ENCODE measurements around the gene CCDC170.
A peak's percentile ranks its signal among the peaks of the same experiment; 100 is the strongest.
"Not testable (repeated sequence)": the region's sequence is repeated elsewhere in the genome, so short reads cannot be mapped to it uniquely, and the experiment has no call there.

The CCDC170 gene

DNA sequence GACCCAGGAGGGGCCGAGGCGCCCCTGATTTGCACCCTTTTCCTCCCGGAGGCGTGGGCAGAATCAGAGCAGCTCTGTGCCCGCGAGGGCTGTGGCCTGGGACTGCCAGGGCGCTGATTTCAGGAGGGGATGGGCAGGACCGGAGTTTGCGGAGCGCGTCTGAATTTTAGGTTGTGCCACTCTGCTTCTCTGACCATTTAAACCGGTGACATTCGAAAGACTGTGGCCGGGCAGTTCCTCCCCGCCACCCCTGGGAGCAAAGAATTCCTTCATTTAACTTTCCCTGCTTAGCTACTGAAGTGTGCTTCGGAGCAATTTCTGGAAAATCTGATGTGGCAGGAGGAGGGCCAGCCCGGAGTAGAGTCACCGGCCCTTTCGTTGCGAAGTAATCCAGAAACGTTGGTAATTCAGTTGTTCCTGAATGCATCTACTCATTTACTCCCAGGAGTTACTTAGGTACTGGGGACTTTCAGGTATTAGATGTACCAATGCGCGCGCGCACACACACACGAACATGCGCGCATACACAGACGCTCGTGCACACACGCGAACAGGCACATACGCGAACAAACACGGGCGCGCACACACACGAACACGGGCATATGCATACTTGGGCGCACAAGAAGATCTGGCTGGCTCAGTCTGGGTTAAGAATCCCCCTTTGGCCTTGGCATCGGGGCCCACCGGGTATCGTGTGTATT lies 568 bp downstream of the CCDC170 start:
- peak; percentile 60 for DNase-seq (ENCODE audit: low spot score)

DNA sequence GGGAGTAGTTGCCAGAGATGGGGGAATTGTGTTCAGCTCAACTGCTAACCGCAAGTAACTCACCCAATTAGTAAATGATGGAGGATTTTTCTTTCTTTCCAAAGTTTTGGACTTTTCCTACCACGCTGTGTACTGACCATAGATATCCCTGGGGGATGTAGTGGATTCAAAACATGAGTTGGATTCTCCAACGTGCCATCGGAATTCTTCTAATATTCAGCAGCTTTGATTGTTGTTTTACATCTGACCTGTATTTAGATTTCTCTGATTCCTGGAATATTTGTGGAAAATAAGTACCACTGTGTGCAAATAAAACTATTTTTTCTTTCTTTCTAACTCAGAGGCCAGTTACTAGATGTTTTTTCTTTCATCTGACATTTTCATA lies 1.1 kb downstream of the CCDC170 start:
- no peak for DNase-seq (ENCODE audit: low spot score)

DNA sequence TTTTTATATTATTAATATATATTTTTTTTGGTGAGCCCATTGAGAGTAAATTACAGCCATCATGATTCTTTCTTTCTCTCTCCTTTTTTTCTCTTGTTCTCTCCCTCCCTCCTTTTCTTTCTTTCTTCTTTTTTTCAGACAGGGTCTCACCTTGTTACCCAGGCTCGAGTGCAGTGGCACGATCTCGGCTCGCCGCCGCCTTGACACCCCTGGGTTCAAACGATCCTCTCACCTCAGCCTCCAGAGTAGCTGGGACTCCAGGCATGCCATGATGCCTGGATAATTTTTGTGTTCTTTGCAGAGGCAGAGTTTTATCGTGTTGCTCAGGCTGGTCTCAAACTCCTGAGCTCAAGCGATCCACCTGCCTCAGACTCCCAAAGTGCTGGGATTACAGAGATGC lies 1.6 kb downstream of the CCDC170 start:
- DNase-seq (ENCODE audit: low spot score): no peak

DNA sequence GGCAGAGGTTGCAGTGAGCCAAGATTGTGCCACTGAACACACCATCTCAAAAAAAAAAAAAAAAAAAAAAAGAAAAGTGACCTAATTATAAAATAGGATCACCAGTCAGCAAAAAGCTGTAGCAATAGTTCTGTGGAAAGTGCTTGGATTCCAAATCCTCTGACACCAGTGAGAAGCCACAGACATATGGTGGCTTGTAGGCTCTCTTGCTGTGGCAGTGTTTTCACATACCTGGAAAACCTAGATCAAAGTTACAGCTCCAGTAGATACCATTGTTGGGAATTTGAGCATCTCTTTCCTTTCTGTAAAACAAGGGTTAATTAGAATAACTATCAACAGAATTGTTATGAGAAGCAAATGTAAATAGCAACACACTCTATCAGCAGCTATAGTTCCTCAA lies 4.1 kb downstream of the CCDC170 start:
- DNase-seq (ENCODE audit: low spot score): no peak

DNA sequence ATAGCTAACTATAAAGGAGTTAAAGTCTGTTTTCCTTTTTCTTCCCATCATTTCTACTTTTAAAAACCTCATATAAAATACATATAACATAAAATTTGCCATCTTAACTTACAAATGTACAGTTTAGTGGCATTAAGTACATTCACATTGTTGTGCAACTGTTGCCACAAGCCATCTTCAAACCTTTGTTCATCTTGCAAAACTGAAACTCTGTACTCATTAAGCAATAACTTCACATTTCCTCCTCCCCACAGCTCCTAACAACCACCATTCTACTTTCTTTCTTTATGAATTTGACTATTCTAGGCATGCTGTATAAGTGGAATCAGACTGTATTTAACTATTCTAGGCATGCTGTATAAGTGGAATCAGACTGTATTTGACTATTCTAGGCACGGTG lies 4.5 kb downstream of the CCDC170 start:
- DNase-seq (ENCODE audit: low spot score): no peak

DNA sequence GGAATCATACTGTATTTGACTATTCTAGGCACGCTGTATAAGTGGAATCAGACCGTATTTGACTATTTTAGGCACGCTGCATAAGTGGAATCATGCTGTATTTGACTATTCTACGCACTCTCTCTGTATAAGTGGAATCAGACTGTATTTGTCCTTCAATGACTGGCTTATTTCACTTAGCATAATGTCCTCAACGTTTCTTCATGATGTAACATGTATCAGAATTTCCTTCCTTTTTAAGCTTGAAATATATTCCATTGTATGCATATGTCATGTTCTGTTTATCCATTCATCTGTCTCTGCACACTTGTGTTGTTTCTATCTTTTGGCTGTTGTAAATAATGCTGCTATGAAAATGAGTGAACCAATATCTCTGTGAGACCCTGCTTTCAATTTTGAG lies 5.7 kb downstream of the CCDC170 start:
- DNase-seq (ENCODE audit: low spot score): no peak

DNA sequence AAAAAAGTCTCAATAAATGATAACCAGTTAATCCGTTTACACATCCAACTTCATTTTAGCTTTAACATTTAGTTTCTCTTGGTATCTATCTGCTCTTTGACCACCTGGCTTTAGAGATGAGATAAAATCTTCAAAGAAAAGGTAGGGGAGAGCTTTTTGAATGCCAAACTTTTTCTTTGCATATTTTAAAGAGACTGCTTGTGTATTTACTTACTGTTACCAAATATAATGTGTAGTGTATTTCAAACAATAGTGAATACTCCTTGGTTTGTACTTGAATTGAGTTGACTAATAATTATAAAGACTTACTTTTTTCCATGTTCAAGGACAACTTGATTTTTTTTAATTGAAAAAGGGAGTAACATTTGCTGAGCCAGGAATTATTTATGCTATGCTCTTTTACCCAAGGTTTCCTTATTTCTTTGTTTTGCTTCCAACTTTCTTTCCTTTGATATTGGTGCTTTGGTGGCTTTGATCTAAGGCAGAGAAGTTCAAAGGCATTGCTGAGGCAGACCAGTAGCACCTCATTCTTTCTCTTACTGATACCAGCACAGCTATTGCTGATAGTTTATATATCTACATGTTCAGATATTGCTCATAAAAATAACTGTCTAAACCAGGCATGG lies 7.8 kb downstream of the CCDC170 start:
- DNase-seq (ENCODE audit: low spot score): no peak

DNA sequence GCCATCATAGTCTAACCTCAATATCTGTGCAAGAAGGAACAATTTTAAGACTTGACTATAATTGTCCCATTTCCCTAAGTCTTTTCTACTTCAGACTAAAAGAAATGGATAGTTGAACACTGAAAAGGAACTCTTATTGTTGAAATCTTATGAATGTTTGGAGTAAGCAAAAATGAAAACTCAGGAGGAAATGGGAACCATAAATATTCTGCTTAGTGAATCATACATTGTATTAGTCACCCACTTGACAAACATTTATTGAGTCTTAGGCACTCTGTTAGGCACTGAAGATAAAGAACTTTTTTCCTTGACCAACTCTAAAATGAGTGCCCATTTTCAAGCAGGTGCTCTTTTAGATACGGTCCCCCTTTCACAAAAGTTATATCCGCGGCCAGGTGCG lies 8.7 kb downstream of the CCDC170 start:
- DNase-seq (ENCODE audit: low spot score): peak; percentile 42

DNA sequence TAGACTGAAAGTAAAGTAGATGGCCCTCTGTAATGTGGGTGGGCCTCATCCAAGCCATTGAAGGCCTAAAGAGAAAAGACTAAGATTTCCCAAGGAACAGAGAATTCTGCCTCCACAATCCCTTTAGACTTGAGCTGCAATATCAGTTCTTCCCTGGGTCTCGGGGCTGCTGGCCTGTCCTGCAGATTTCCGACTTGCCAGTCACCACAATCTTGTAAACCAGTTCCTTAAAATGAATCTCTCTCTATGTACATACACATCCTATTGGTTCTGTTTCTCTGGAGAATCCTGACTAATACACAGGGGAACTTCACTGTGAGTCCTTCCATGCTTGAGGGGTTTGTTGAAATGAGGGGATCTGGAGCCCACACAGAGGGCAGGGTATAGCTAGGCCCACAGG lies 12.9 kb downstream of the CCDC170 start:
- no peak for DNase-seq (ENCODE audit: low spot score)

DNA sequence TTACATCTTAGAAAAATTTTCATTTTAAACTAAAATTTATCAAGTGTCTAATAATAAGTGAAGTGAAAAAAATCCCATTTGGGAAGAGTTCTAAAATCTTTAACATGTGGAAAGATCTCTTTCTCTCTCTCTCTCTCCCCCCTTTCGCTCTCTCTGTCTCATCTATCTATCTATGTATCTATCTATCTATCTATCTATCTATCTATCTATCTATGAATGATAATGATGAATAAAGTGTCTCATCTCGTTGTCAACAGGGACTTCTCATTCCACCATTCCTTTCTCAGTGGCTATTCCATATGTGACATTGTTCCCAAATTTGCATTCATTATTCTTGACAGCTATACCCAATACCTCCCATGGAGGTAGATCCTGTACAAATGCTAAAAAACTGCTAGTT lies 15.2 kb downstream of the CCDC170 start:
- no peak for DNase-seq (ENCODE audit: low spot score)

DNA sequence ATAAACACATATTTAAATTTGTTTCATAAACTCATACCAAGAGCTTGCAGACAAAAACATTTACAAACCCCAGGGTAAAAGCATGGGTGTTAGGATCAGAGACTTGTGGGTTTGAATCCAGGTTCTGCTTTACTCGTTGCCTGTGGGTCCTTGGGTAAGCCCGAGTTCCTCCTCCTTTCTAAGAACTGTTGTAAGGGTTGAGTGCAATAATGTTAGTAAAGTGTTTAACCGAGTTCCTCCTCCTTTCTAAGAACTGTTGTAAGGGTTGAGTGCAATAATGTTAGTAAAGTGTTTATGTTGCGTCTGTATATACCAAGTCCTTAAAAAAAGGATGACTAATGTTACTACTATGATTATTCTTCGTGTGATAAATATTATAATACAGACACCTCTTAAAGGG lies 18.7 kb downstream of the CCDC170 start:
- DNase-seq (ENCODE audit: low spot score): no peak

DNA sequence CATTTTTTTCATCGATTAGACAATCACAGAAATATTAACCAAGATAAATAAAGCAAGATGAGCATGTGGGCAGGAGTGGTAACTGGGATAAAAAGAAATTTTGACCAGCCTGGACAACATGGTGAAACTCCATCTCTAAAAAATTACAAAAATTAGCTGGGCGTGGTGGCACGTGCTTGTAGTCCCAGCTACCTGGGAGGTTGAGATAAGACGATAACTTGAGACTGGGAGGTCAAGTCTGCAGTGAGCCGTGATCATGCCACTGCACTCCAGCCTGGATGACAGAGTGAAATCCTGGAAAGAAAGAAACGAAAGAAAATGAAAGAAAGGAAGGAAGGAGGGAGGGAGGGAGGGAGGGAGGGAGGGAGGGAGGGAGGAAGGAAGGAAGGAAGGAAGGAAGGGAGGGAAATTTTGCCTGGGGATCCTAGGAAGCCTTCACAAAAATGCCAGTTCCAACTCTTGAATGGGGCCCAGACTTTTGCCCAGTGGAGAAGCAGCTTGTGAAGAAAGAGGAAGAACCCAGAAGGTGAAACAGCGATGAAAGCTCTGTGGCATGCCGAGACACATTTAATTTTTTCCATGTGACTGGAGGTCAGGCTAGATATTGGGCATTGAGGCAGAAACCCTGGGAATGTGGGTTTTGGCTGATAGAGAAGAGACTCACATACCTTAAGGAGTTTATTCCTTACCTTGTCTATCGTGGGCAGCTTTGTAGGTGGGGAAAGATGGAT lies 20.3 kb downstream of the CCDC170 start:
- DNase-seq (ENCODE audit: low spot score): no peak

DNA sequence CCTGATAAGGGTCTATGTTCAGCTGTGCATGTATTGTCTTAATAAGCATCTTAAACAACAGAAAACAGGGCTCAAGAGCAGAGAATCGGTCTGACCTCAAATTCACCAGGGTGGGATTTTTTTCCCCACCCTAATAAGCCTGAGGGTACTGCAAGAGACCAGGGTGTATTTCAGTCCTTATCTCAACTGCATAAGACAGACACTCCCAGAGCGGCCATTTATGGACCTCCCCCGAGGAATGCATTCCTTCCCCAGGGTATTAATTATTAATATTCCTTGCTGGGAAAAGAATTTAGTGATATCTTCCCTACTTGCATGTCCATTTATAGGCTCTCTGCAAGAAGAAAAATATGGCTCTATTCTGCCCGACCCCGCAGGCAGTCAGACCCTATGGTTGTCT lies 25.2 kb downstream of the CCDC170 start:
- not testable (repeated sequence) for DNase-seq (ENCODE audit: low spot score)

DNA sequence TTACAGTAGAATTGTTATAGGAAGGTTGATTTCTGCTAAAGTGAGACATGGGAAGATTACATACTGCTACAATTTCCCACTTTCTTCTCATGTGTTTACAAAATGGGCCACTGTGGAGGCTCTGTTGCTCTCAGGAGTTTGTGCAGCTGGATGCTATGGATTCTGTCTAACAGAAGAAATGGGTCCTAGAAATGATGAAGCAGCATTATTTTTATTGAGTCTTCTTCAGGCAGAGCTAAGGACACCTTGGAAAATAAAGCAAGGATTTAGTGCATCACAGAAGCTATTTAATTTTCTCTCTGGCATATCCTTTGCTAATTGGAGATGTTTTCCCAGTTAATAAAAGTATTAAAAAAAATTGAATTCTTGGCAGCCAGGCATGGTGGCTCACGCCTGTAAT lies 29.2 kb downstream of the CCDC170 start:
- DNase-seq (ENCODE audit: low spot score): no peak

DNA sequence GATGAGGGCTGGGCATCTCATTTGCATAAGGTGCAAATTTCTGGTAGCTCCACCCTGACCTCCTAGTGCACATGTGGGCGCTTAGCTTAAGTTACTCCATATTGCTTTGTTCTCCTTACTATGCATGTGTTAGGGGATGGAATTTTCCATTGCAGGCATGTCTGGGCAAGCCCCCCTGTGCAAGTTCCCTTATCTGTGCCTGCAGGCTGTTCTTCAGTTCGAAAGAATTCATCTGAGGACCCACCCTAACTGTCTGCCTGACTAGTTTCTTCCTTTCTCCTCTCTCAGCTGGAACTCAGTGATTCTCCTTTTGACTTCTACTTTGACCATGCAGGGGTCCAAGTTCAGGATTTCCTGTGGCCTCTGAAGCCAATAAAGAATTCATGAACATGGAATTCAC lies 30.2 kb downstream of the CCDC170 start:
- DNase-seq (ENCODE audit: low spot score): no peak

DNA sequence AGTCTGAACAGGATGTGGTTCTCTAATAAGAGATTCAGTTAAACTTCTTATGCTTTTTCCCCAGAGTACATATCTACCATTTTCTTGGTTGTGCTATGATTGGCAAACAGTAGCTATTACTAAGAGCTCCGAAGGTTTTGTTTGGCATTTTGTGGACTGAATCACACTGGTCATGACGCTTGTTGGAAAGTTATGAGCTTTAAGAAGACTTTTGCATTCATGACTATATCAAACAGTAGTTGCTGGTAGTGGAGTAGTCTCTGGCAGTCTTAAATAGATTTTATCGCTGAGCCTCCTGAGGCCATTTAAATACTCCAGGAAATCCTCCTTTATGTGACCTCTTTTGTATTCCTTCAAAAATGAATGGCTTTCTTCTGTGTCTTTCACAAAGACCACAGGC lies 40.8 kb downstream of the CCDC170 start:
- DNase-seq (ENCODE audit: low spot score): no peak

DNA sequence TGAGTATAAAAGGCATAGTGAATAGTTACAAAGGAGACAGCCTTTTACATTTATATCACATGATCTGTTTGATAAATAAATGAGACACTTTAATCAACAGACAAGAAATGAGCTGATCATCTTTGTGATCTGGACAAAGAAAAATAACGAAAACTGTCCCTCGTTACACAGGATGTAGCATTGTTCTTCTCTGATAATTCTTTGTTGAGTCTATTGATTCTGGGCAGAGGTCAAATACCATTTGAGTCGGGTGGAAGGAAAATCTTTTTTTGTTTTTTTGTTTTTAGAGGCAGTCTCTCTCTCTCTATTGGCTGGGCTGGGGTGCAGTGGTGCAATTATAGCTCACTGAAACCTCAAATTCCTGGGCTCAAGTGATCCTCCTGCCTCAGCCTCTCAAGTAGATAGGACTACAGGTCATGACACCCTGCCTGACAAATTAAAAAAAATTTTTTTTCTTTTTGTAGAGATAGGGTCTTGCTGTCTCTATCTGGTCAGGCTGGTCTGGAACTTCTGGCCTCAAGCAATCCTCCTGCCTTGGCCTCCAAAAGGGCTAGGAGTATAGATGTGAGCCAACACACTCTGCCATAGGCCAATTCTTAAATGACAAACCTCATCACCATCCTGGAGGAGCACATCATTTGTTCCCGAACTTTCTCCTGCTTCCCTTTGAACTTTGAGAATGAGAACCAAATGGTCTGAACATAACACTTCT lies 41.8 kb downstream of the CCDC170 start:
- DNase-seq (ENCODE audit: low spot score): no peak

DNA sequence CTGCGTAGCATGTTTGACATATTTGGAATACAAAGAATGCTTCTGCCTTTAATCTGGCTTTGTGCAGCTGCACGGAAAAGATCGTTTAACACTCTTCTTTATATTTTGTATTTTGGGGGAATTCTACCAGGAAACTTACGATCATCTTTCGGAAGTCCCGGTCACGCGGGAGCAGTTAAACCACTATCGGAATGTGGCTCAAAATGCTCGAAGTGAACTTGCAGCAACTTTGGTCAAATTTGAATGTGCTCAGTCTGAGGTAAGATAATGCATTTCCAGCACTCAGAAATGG lies 42.3 kb downstream of the CCDC170 start:
- no peak for DNase-seq (ENCODE audit: low spot score)

DNA sequence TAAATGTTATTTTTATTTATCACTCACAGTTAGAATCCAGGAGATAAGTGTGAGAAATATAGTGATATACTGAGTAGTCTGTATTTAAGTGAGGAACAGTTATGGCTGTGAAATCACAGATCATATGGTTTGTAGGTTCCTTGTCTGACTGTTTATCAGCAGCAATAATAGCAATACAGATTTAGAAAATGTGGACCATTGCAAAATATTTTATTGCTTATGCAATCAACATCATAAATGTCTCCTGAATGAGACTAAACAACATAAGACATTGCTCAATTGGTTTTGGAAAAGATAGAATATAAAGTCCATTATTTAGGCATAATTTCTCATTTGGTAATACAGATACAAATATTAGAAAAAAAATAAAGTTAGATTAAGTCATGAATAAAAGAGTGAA lies 43.7 kb downstream of the CCDC170 start:
- no peak for DNase-seq (ENCODE audit: low spot score)

DNA sequence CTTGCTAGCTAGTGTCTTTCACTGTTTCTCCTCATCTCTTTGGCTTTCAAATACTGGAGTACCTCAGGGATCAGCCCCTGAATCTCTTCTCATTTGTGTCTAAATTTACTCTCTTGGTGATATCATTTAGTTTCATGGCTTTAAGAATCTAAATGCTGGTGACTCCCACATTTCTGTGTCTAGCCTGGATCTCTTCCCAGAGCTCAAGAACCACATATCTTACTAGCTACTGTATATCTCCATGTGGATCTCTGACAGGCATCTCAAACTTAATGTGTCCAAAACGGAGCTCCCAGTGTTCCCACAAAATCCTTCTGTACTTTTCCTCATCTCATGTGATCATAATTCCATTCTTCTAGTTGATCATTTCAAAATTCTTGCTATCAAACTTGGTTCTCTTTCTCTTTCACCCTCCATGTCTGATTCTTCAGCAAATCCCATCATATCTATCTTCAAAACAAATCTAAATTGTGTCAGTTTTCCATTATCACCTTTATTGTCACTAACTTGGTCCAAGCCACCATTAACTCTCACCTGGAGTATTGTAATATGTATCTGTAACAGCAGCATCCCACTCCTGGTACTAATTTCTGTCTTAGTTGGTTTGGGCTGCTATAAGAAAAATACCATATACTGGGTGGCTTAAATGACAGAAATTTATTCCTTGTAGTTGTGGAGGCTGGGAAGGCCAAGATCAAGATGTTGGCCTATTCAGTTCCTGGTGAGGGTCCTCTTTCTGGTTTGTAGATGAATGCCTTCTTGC lies 45.9 kb downstream of the CCDC170 start:
- DNase-seq (ENCODE audit: low spot score): no peak

DNA sequence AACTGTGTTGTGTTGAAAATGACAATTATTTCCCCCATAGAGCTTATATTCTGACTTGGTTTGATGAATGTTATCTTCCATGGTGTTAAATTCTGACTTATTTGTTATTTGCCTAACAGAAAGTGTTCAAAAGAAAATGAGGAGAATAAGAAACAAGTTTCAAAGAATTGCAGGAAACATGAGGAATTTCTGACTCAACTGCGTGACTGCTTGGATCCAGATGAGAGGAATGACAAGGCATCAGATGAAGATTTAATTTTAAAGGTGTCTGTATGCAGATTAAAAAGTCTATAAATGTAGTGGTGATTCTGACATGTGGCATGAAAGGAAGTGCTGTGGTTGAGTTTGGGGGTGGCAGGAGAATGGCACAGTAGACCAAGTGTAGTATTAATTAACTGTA lies 50.6 kb downstream of the CCDC170 start:
- DNase-seq (ENCODE audit: low spot score): no peak

DNA sequence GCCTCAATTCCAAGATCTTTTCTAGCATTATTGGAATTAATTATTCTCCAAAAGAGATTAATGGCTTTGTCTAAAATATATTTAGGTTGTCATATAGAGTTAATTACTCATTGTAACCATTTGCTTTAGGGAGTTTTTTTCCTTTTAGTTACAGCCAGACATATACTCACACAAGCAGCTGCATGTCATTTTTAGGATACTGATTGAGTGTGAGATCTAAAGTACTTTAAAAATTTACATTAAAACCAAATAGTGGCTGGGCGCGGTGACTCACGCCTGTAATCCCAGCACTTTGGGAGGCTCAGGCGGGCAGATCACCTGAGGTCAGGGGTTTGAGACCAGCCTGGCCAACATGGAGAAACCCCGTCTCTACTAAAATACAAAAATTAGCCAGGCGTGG lies 51.1 kb downstream of the CCDC170 start:
- not testable (repeated sequence) for DNase-seq (ENCODE audit: low spot score)

All from AG20443 (cell line).